ENCODE results near the gene PHETA1.

DNA sequence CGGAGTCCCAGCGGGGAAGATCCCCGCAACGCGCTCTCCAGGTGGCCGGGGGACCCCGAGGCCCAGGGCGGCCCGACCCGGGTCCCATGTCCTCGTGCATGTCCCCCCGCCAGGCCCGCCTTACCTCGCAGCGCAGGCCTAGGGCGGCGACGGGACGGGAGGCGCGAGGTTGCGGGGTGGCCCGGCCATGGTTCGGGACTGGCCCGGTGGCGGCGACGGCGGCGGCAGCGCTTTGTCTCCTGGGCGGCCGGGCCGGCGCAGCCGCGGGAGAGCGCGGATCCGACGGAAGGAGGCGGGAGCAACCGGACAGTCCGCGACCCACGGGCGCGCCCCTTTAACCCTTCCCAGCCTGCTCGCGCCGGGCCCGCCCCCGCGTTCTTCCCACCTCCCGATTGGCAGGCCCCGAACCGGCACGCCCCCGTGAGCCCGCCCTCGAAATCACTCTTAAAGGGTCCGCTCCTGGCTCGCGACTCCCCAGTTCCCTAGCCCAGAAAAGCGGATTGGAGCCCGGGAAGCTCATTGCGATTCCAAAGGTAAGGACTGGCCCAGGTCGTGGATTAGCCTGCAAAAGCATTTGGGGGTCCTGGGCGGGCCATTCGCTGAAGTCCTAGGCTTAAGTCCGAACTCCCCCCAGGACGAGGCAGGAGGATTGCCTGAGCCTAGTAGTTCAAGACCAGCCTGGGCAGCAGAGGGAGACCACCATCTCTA lies at the start of gene PHETA1:
- TF ChIP-seq, protein P1, sequence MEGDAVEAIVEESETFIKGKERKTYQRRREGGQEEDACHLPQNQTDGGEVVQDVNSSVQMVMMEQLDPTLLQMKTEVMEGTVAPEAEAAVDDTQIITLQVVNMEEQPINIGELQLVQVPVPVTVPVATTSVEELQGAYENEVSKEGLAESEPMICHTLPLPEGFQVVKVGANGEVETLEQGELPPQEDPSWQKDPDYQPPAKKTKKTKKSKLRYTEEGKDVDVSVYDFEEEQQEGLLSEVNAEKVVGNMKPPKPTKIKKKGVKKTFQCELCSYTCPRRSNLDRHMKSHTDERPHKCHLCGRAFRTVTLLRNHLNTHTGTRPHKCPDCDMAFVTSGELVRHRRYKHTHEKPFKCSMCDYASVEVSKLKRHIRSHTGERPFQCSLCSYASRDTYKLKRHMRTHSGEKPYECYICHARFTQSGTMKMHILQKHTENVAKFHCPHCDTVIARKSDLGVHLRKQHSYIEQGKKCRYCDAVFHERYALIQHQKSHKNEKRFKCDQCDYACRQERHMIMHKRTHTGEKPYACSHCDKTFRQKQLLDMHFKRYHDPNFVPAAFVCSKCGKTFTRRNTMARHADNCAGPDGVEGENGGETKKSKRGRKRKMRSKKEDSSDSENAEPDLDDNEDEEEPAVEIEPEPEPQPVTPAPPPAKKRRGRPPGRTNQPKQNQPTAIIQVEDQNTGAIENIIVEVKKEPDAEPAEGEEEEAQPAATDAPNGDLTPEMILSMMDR (IDR thresholded peaks at IDR 0.05): no peak
- TF ChIP-seq EZH2 (IDR thresholded peaks at IDR 0.05; ENCODE audit: borderline replicate concordance, insufficient read depth, low read depth, low read length, poor library complexity, severe bottlenecking): no peak
